HepG2 (cell line): ENCODE results near the gene TMEM139. TPM values are rescaled to one million over a fixed set of nuclear protein-coding genes. Genes with fewer than 3 reads are reported as not detected.
A peak's percentile ranks its signal among the peaks of the same experiment; 100 is the strongest.

Source experiments
- AHDC1 ChIP-seq: sonication (generic); formaldehyde crosslinking; IDR thresholded peaks from 2 replicates; pipeline ENCODE4 v1.5.1; 2020; ENCODE audit warnings: mild to moderate bottlenecking, missing genetic modification reagents, borderline replicate concordance
- AKNA ChIP-seq: sonication (generic); formaldehyde crosslinking; IDR thresholded peaks from 2 replicates; pipeline ENCODE4 v1.4.0; 2020; ENCODE audit warnings: missing genetic modification reagents, borderline replicate concordance
- E2F2 ChIP-seq: sonication (generic); formaldehyde crosslinking; IDR thresholded peaks from 2 replicates; pipeline ENCODE4 v1.4.0; 2020; ENCODE audit warnings: missing genetic modification reagents, borderline replicate concordance
- FLYWCH1 ChIP-seq: sonication (generic); formaldehyde crosslinking; IDR thresholded peaks from 2 replicates; pipeline ENCODE4 v1.8.1; 2023; ENCODE audit warnings: mild to moderate bottlenecking, missing genetic modification reagents
- GABPA ChIP-seq, 2 experiments: IDR thresholded peaks; 2 replicates each; pipeline ENCODE4 v1.6.1; 2011 to 2016; ENCODE audit warnings: low read depth in 2 of 2, low read length in 1 of 2, missing biosample characterization in 1 of 2, missing genetic modification characterization in 1 of 2
- HBP1 ChIP-seq: IDR thresholded peaks from 2 replicates; pipeline ENCODE4 v1.6.1; 2016; ENCODE audit warnings: low read depth, control low read depth
- HOXA9 ChIP-seq: sonication (generic); formaldehyde crosslinking; IDR thresholded peaks from 2 replicates; pipeline ENCODE4 v1.8.1; 2022; ENCODE audit warnings: missing genetic modification reagents, mild to moderate bottlenecking, moderate library complexity, borderline replicate concordance
- KDM4B ChIP-seq: sonication (generic); formaldehyde crosslinking; IDR thresholded peaks from 2 replicates; pipeline ENCODE4 v1.4.0; 2020; ENCODE audit warnings: missing genetic modification reagents
- KDM6A ChIP-seq: IDR thresholded peaks from 2 replicates; pipeline ENCODE4 v1.6.1; 2016; ENCODE audit warnings: low read depth
- MAFF ChIP-seq: IDR thresholded peaks from 2 replicates; pipeline ENCODE4 v1.6.1; 2011; ENCODE audit warnings: low read depth, low read length, improper control_type of control experiment
- PITX1 ChIP-seq: sonication (generic); formaldehyde crosslinking; IDR thresholded peaks from 2 replicates; pipeline ENCODE4 v1.5.1; 2020; ENCODE audit warnings: mild to moderate bottlenecking, missing genetic modification reagents
- RORA ChIP-seq: sonication (generic); formaldehyde crosslinking; IDR thresholded peaks from 2 replicates; pipeline ENCODE4 v1.5.0; 2020; ENCODE audit warnings: mild to moderate bottlenecking, missing genetic modification reagents, moderate library complexity
- SP1 ChIP-seq, 2 experiments: fragments of 450-650 bp in 1 of 2; sonication (generic) in 1 of 2; formaldehyde crosslinking in 1 of 2; IDR thresholded peaks; 2 replicates each; pipeline versions ENCODE4 v1.4.0 to v1.6.1; 2016 to 2020; ENCODE audit warnings: missing genetic modification reagents in 1 of 2
- TMF1 ChIP-seq: sonication (generic); formaldehyde crosslinking; IDR thresholded peaks from 2 replicates; pipeline ENCODE4 v1.8.1; 2022; ENCODE audit warnings: low read depth, missing genetic modification reagents
- ZFP1 ChIP-seq: IDR thresholded peaks from 2 replicates; pipeline ENCODE4 v1.6.1; 2016
- ZNF256 ChIP-seq: sonication (generic); formaldehyde crosslinking; conservative IDR thresholded peaks from 2 replicates; pipeline ENCODE4 v1.4.0; 2020; ENCODE audit warnings: missing genetic modification reagents
- ZNF382 ChIP-seq: sonication (generic); formaldehyde crosslinking; IDR thresholded peaks from 2 replicates; pipeline ENCODE4 v1.5.0; 2020; ENCODE audit warnings: missing genetic modification reagents, mild to moderate bottlenecking, borderline replicate concordance
- ZNF792 ChIP-seq: IDR thresholded peaks from 2 replicates; pipeline ENCODE4 v1.6.1; 2016
- polyA plus RNA-seq, 8 experiments: library from polyadenylated mRNA; depleted of rRNA in 3 of 8; stranded (reverse) in 7 of 8; unstranded in 1 of 8; fragments of >200 nt; fragmentation: Illumina TruSeq in 4 of 8; extraction: Trizol in 4 of 8; gene quantifications; 2 replicates each; pipeline versions ENCODE4 v1.2.1 to v1.2.3, GENCODE V29; 2011 to 2016; ENCODE audit warnings: low read depth in 4 of 8, missing spikeins in 1 of 8, mixed read lengths in 1 of 8; ENCODE audit not compliant: insufficient read depth in 1 of 8
- total RNA-seq, 5 experiments: library from RNA; depleted of rRNA; stranded (reverse); fragments of >200 nt; fragmentation: Illumina TruSeq; extraction: Trizol; gene quantifications; 2 replicates each; pipeline ENCODE4 v1.2.3, GENCODE V29; 2016; ENCODE audit warnings: low read depth in 1 of 5

Gene TMEM139
- total and polyA plus RNA-seq, 2 of the 13 experiments (the other 11 are each of a cell fraction or from before 2014, with no cell fraction given), result 7.9 to 14.0 TPM

- TF ChIP-seq AHDC1 (CRISPR knock-in tag) (no peak), ZNF792 (no peak), TMF1 (CRISPR knock-in tag) (no peak), KDM6A (CRISPR knock-in tag) (no peak), KDM4B (CRISPR knock-in tag) (no peak), ZNF382 (CRISPR knock-in tag) (no peak), GABPA (IDR thresholded peaks at IDR 0.05; ENCODE audit: low read depth, low read length) (no peak), GABPA (CRISPR knock-in tag; IDR thresholded peaks at IDR 0.05; ENCODE audit: low read depth) (0 out of 2 replicates have a peak, but pooled peaks have one; percentile 5), RORA (CRISPR knock-in tag) (no peak), MAFF (no peak), PITX1 (CRISPR knock-in tag) (no peak), AKNA (CRISPR knock-in tag) (no peak), HBP1 (CRISPR knock-in tag) (no peak), SP1 (IDR thresholded peaks at IDR 0.05) (no peak), SP1 (CRISPR knock-in tag; IDR thresholded peaks at IDR 0.05) (no peak), E2F2 (CRISPR knock-in tag) (no peak), HOXA9 (CRISPR knock-in tag) (no peak), FLYWCH1 (CRISPR knock-in tag) (no peak), ZNF256 (CRISPR knock-in tag) (no peak), ZFP1 (CRISPR knock-in tag) (no peak)
Measured at GRCh38 chr7:143285470-143285778, 666 bp downstream of the TMEM139 start (continued).
